GM18909 (cell line): ENCODE results near the gene KCNN2.
"Not testable (repeated sequence)": the region's sequence is repeated elsewhere in the genome, so short reads cannot be mapped to it uniquely, and the experiment has no call there.

Experiments used
- ATAC-seq: cut with Tn5 transposase; IDR thresholded peaks from one replicate; pipeline ENCODE4 v1.9.1; 2021; ENCODE audit warnings: mild to moderate bottlenecking; ENCODE audit not compliant: unreplicated experiment, poor library complexity

KCNN2 gene

DNA sequence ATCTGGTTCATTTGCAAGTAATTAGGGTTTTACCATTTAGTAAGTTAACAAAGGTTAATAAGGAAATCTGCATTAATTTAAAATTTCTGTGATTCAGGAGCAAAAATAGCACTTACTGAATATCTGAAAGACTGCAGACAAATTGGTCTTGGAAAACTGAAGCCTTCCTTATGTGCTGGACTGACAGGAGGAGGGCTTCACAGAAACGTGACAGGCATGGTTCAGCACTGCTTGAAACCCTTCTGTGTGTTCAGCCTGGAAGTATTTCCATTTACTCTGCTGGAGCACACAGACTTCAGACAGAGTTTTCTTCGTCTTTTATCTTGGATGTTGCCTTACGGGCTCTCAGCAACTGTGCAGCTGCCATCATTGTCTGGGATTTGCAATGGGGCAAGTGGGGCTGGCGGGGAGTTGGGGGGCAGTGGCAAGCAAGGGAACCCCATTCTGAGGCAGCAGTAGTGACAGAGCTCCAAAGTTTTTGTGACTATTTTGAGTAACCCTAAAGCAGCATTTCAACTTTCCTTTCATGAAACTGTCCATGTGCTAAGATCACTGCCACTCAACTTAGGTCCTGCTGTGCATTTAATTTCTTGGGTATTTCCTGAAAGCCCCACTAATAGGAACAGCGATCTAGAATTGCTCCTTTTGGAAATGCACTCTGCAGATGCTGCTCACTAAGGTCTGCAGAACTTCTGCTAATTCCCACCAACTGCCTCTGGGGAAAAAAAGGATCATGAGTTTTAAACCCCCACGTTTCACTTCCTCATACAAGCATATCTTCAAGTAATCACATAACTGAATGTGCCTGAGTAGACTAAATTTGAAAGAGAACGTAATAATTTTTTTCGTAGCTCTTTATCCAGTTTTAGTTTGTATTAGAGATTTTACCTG lies 56.6 kb downstream of the KCNN2 start:
- ATAC-seq: peak; percentile 98

DNA sequence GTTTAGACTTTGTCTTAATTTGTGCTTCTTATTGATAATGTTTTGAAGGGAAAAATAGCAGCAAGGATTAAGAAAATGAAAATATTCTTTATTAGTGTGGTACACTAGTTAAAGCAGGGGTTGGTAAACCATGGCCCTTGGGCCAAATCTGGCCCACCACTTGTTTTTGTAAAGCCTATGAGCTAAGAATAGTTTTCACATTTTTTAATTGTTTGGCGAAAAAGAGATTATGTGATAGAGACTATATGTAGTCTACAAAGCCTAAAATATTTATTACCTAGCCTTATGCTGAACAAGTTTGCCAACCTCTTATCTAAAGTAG lies 57.2 kb downstream of the KCNN2 start:
- peak; percentile 40 for ATAC-seq

DNA sequence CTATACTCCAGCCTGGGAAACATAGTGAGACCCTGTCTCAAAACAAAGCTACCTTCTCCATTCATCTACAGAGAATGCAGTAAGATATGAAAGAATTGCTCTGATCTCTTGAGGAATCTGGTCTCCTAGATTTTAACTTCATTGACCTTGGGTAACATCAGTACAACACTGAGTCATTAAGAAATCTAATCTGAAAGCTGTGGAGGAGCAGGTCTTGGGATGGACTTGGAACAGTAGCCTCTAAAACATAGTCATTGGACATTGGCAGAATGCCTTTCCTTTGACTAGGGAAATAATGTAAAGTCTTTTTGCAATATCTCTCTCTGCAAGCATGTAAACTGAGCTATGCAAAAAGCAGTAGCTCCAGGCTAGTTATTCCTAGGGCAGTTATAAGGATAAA lies 58.1 kb downstream of the KCNN2 start:
- ATAC-seq: no peak

DNA sequence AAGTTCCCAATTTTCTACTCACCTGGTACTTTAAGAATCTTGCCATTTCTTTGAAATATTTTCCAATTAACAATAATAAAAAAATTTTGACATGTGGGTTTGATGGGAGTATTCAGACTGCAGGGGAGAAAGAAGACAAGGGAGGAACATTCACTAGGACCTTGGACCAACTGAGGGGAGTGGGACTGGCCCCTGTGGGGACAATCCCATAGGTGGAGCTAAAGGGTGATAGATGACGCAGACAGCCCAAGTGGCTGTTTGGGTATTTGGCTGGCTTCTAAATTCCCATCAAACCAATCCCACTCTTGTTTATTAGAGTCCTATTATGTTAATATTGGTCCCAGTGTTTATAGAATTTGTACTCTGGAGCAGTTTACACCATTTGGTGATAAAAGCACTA lies 65.3 kb downstream of the KCNN2 start:
- ATAC-seq: no peak

DNA sequence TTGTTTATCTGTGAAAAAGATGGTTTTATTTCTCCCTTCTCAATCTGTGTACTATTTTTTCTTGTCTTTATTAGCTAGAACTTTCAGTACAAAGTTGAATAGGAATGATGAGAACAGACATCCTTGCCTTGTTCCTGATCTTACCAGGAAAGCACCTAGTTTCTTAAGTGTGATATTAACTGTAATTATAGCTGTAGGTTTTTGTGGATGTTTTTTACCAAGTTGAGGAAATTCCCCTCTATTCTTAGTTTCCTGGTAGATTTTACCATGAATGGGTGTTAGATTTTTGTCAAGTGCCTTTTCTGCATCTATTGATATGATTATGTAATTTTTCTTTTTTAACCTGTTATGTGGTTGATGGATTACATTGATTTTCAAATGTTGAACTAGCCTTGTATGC lies 68.7 kb downstream of the KCNN2 start:
- ATAC-seq: no peak

DNA sequence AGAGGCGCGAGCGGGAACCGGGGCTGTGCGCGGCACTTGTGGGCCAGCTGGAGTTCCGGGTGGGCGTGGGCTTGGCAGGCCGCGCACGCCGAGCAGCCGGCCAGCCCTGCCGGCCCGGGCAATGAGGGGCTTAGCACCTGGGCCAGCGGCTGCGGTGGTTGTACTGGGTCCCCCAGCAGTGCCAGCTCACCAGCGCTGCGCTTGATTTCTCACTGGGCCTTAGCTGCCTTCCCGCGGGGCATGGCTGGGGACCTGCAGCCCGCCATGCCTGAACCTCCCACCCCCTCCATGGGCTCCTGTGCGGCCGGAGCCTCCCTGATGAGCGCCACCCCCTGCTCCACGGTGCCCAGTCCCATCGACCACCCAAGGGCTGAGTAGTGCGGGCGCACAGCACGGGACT lies 70.8 kb downstream of the KCNN2 start:
- ATAC-seq: not testable (repeated sequence)

DNA sequence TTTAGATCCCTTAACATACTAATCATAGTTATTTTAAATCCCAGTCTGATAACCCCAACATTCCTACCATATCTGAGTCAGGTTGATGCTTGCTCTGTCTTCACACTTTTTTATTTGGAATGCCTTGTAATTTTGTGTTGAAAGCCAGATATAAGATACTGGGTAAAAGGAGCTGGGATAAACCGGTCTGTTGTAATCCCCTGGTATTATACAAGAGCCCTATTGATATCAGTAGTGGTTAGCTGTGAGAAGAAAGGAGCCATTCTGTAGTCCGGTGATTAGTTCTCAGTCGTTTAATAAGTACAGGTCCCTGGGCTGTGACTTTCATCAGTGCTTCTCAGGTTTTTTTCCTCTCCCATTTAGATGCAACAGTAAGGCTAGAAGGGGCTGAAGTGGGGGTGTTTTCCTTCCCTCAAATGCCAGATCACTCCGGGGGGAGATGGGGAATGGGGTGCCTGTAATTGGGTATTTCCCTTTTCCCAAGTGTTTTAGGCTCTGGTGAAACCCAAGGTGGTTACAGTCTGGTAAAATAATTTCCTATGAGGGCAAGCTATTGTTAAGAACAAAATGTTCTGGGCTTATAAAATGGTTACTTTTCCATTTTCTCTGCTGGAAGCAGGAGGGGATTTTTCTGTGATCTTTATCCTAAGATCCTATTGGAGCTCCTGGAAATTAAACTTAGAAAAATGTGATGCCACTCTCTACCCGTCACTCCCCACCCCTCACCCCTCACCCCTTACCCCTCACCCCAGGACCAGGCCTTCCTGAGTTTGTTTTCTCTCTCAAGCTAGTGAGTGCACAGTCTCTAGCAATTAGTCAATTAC lies 72.7 kb downstream of the KCNN2 start:
- no peak for ATAC-seq

DNA sequence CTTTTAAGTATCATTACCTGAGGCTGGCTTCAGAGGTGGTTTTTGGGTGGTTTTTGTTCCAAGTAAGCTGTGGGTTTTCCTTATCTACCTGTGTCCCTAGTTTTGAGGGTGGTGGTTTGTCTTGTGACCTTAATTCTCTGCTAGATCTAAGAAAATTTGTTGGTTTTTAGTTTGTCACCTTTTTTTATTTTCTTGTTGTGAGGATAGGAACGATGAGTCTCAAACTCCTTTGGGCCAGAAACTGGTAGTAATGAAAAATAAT lies 73.3 kb downstream of the KCNN2 start:
- no peak for ATAC-seq

DNA sequence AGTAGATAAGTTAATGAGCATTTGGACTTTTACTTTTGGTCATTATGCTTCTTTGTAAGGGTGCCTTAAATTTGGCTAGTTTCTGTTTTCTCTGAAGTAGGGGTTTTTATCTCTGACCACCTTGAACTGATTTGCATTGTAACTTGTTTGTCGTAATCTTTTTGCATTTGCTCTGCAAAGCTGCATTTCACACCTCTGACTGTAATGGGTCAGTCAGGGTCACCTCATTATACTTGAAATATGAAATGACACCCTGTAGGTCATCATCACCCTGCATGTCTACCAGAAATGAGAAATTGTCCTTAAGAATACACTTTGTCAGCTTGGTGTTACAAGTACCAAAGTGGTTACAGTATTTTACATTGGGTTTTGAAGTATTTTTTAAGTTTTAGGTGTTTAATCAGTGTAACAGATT lies 74.0 kb downstream of the KCNN2 start:
- peak; percentile 77 for ATAC-seq

DNA sequence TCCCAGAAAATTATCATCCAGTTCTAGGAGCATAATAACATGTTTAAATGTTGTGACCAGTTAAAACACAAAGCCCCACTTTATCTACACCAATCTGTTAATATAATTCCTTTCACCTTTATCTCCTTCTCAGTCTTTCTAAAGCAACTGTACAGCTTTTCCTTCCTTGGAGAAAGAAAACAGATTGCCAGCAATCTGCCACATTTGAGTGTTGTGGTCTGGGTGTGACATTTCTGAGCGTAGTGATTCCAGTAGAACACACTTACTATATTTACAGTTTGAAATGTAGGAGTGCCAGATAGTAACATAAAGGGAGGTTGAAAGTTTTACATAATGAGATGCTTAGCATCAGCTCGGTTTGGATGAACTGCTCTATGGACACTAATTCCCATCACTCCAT lies 76.1 kb downstream of the KCNN2 start:
- no peak for ATAC-seq

DNA sequence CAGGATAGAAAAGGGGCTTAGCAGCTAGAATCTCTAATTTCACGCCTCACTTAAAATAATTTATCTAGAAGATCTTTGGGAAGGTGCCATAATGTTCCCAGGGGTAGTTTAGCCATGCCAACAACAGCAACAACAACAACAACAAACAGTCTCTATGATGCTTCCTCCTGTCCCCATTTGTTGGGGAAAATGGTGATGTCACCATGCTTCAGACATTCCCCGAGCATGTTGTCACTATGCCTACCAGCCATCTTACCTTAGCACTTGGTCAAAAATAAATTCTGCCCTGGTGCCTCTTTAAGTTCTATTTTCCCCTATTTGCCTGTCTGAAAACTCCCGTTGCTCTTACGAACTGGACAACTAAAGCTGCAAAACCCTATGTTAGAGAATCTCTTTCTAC lies 76.6 kb downstream of the KCNN2 start:
- no peak for ATAC-seq

DNA sequence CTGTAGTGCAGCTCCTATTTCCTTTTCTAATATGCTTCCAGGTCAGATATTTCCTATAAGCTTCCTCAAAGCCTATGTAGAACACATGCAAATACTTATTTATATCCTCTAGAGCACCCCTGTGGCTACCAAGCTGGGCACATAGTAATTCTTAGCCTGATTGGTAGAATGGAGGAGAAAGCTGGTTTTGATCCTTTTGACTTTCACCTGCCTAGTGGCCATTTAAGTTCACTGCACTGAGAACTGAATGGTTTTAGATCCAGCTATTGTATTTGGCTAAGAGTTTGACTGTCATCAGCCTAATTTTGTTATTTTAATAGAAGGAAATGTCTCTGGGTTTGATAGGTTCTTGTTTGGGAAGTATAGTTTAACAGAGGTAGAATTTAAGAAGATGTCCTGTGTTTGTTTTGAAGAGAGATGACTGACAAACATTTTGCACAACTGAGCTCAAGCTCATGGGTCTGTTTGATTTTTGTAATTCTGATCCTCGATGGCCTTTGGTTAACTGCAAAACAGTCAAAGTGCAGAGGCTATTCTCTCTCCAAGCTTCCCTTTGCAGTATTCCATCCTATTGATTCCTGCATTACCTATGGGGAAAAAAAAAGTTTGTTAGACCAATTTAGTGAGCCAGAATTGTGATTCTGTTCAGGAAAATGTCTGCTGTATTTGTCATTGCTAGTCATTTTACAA lies 85.4 kb downstream of the KCNN2 start:
- peak; percentile 43 for ATAC-seq

DNA sequence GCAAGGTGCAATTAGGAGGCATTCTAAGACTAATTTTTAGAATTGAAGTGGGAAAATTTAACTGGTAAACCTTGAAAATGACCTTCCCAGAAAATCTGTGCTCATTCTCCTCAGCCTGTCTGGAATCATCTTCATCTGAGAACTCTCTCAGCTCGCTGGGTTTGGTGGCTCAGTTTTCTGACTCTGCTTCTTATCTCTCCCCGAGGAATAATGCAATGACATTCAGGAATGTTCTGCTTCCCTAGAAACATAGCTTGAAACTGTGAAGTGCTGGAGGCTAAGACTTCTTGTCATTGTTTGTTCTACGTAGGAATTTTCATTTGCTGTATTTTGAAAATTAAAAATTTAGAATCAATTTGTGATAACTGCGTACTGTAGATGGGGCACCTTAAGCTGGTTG lies 86.6 kb downstream of the KCNN2 start:
- no peak for ATAC-seq

DNA sequence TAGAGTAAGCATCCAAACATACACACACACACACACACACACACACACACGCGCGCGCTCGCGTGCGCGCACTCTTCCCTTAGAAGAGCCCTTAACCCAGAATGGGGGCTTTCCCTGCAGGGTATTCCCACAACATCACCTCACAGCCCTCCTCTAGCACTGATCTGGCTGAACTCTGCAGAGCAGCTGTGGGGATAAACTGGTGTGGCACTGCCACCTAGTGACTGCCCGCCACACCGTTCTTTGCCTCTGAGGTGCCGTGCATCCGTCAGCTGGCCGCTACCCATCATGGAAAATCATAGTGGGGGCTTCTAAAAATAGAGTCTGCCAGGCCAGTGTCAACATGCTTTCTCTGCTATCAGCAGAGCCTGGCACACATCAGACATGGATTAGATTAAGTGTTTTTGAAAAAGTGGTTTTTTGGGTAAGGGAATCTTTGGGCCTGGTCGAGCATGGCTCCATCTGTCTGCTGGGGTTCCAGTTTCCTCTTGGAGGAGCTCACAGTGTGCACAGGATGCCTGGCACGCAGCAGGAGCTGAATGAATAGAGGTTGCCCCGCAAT lies 88.1 kb downstream of the KCNN2 start:
- ATAC-seq: peak; percentile 99

DNA sequence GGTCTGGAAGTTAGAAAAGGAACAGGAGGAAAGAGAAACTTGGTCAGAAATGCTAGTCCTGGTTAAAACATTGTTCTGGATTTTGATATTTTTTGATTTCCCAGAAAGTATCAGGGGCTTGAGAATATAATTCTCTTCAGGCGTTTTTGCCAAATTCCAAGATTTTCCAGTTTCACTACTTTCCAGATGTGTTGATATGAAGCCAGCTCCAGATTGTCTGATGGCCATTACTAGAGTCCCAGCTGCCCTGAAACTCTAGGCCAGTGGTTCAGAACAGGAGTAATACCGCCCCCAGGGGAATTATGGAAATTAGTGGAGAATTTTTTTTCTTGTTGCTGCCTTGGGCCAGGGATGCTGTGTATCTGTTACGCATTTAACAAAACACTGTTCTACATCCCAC lies 88.6 kb downstream of the KCNN2 start:
- ATAC-seq: no peak

DNA sequence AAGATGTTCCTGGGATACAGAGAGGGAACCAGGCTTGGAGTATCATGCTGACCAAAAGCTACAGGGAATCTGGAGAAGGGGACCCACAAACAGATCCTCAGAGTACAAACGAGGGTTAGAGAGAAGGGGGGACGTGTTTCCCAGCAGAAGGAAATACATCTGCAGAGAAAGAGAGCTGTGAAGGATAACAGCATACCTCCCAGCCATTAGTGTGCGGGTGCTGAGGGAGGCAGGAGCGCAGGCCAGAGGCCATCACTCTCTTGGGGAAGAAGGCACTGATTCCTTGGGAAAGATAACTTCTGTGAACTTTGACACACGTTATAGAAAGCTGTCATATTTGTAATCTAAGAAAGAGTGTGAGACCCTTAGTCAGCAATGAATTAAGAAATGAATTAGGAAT lies 96.9 kb downstream of the KCNN2 start:
- no peak for ATAC-seq

DNA sequence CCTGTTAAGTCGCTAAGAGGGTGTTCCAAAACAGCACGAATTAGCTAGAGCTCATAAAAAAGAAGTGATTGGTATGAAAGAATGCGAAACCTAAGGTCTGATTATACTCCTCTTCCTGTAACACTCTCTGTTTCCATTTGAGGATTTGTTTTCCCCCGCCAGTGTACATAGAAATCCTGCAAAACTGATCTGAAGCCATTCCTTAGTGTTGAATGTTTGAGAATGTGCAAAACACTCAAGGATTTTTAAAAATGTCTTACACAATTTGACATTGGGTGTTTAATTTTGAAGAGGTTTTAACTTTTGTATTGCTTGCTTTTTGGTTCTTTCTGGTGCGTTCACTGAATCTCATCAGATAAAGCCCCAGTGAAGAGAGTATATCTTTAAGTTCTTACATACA lies 105.3 kb downstream of the KCNN2 start:
- ATAC-seq: no peak

DNA sequence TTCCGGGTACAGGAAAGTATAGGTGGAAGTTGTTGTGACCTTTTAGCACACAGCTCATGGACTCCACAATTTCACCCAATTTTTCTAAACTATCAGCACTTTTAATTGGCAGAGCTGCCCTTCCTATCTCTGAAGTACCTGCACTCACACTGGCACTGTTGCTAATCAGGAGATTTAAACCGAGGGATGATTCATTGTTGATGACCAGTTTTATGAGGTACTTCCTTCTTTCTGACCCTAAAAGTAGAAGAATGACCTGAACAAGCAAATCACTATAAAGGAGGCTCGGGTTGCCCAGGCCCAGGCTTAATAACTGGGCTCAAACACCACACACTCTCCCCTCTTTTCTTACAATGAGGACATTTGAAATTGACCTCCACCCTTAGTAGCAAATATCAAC lies 105.9 kb downstream of the KCNN2 start:
- no peak for ATAC-seq

DNA sequence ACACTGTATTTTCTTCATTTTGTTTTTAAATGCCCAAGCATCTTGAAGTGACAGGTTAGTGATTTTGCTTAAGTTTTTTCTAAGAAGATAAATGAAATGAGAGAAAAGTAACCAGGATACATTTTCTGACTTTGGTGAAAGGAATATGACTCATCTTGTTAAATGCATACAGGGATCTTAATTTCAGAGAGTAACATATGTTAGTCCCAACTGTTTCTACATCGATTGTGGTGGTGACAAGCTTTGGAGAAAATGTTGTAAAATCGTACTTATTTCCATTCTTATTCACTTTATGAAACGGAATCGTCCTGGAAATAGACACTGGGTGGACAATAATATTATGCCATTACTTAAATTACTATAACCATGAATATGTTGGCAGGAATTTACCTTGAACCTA lies 107.5 kb downstream of the KCNN2 start:
- ATAC-seq: no peak

DNA sequence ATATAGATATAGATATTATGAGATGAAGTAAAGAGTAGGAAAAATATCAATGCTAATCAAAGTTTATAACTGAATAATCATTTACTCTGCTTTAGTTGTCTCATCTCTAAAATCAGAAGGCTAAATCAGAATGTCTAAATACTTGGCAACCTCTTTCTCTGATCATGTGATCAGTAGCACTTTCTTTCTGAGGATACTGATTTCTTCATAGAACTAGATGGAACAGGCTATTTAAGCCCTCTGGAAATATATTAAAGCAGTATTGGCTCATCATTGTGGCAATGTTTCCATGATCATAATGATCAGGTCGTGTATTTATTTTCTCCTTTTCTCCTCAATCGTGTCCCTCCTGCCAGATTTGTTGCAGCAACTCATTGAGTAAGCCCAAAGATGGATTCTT lies 109.7 kb downstream of the KCNN2 start:
- no peak for ATAC-seq

DNA sequence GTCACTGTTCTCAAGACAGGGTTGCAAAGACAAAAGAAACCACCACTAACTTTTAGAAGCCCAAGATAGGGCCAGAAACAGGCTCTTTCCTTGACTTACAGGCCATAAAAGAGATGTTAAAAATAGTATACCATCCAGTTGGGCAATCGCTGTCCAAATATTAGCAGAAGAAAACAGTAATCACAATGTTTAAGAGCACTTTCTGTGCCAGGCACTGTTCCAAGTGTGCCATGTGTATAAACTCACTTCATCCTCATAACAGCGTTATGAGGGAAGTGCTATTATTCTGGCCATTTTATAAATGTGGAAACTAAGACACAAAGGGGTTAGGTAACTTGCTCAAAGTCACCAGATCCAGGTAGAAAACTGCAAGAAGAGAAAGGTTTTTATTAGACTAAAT lies 111.7 kb downstream of the KCNN2 start:
- no peak for ATAC-seq
